ENCODE data around the gene GSK3A.

Gene GSK3A

GRCh38 chr19:42197375-42197817 lies 45.0 kb downstream of the GSK3A start:
- DNase-seq: no peak

GRCh38 chr19:42196011-42197001 lies 46.1 kb downstream of the GSK3A start:
- no peak for DNase-seq

- no peak for DNase-seq
These were observed 48.7 kb downstream of the GSK3A start for GRCh38 chr19:42193706-42194105.

DNA sequence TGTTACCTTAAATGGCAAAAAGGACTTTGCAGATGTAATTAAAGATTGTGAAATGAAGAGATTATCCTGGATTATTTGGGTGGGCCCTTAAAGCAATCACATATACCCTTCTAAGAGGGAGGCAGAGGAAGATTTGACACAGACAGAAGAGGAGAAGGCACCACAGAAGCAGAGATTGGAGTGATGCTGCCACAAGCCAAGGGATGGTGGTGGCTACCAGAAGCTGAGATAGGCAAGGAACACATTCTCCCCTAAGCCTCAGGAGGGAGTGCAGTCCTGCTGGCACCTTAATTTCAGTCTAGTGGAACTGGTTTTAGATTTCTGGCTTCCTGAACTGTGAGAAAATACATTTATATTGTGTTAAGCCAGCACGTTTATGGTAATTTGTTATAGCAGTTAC lies 49.1 kb downstream of the GSK3A start:
- no peak for DNase-seq

- no peak for DNase-seq
These were observed 50.5 kb downstream of the GSK3A start for GRCh38 chr19:42191855-42192254.

GRCh38 chr19:42191330-42191729 lies 51.1 kb downstream of the GSK3A start:
- DNase-seq: no peak

GRCh38 chr19:42189133-42189532 lies 53.3 kb downstream of the GSK3A start:
- DNase-seq: no peak

DNA sequence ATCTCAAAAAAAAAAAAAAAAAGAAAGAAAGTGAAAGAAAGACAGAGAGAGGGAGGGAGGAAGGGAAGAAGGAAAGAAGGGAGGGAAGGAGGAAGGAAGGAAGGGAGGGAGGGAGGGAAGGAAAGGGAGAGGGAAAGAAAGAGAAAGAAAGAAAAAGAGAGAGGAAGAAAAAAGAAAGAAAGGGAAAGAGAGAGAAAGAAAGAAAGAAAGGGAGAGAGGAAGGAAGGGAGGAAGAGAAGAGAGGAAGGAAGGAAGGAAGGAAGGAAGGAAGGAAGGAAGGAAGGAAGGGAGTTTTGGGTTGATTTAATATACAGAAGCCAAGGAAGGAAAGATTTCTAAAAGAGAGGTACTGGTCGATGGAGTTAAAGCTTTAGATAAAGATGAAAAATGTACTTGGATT lies 53.7 kb downstream of the GSK3A start:
- DNase-seq: no peak

- DNase-seq: no peak
These were observed 57.1 kb downstream of the GSK3A start for GRCh38 chr19:42185277-42185676.

- peak; percentile 69 for DNase-seq
These were observed 58.0 kb downstream of the GSK3A start for GRCh38 chr19:42184401-42184861.

All from left hindlimb (tissue), 1 donor.